GM20000 (cell line): ENCODE measurements around the gene LARP6.
"Not testable (repeated sequence)": the region's sequence is repeated elsewhere in the genome, so short reads cannot be mapped to it uniquely, and the experiment has no call there.

Experiments
- DNase-seq: peaks from one replicate; pipeline ENCODE4 v3.0.0; 2012; ENCODE audit warnings: low spot score
- TF ChIP-seq, protein P1 (sequence below): IDR thresholded peaks from 2 replicates; pipeline ENCODE4 v1.5.1; 2012; ENCODE audit warnings: mild to moderate bottlenecking, control low read depth; ENCODE audit errors: extremely low read depth, missing control alignments

The LARP6 gene

GRCh38 chr15:70826634-70827033 is 27.3 kb downstream of the LARP6 start:
- DNase-seq, result no peak
- TF ChIP-seq, protein P1, sequence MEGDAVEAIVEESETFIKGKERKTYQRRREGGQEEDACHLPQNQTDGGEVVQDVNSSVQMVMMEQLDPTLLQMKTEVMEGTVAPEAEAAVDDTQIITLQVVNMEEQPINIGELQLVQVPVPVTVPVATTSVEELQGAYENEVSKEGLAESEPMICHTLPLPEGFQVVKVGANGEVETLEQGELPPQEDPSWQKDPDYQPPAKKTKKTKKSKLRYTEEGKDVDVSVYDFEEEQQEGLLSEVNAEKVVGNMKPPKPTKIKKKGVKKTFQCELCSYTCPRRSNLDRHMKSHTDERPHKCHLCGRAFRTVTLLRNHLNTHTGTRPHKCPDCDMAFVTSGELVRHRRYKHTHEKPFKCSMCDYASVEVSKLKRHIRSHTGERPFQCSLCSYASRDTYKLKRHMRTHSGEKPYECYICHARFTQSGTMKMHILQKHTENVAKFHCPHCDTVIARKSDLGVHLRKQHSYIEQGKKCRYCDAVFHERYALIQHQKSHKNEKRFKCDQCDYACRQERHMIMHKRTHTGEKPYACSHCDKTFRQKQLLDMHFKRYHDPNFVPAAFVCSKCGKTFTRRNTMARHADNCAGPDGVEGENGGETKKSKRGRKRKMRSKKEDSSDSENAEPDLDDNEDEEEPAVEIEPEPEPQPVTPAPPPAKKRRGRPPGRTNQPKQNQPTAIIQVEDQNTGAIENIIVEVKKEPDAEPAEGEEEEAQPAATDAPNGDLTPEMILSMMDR, result no peak

DNA sequence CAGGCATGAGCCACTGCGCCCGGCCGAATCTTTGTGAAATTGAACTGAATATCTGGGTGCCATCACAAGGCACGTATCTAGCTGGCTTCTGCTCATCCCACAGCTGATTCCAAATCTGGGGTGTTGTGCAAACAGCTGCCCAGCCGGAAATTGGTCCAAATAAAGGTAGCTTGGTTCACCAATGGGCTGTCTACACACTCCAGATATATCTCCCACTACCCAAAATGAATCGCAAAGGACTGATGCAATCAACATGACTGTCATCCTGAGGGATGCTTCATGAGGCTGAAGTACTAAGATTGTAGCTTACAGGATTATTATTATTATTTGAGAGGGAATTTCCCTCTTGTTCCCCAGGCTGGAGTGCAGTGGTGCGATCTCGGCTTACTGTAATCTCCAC is 28.1 kb downstream of the LARP6 start:
- no peak for DNase-seq
- TF ChIP-seq, protein P1, result no peak

DNA sequence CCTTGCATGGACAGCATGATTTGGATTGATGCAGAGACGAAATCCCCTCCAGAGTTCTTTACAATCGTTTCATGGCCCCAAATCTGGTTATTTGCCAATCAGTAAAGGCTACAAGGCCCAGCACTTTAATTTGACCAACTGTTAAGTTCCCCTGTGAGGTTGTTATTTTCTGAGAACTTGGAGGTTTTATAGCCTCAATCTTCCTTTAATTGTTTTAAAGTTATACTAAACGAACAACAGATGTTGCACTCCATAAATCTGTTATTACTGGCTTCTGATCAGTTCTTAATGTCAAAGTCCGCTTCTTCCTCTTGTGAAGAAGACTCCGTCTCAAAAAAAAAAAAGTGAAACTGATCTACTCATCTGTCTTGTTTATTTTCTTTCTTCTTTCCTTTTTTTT is 30.8 kb downstream of the LARP6 start:
- no peak for DNase-seq
- TF ChIP-seq, protein P1, result no peak

- no peak for DNase-seq
Measured at GRCh38 chr15:70820214-70820613, 33.7 kb downstream of the LARP6 start.

GRCh38 chr15:70818580-70818979 is 35.4 kb downstream of the LARP6 start:
- TF ChIP-seq, protein P1, result no peak
- no peak for DNase-seq

More at GRCh38 chr15:70820214-70820613, 33.7 kb downstream of the LARP6 start:
- TF ChIP-seq, protein P1, result no peak

- TF ChIP-seq, protein P1, result no peak
- DNase-seq, result no peak
Measured at GRCh38 chr15:70817266-70817665, 36.7 kb downstream of the LARP6 start.

DNA sequence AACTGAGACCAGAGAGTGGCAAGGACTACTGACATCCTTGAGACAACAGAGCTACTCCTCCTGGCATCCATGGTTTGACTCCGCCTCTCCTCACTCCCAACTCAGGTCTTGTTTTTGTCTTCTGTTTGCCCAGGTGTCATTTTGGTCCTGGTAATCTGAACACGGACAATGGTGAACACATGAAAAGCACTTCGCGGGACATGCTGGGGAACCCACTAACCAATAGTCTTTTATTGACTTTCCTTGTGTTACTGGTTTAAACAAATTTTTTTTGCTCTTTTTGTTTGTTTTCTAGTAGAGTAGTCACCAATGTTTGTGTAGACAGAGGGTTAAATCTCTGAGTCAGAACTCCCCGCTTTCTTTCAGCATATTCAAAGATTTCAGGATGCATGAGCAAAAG is 38.4 kb downstream of the LARP6 start:
- no peak for DNase-seq

DNA sequence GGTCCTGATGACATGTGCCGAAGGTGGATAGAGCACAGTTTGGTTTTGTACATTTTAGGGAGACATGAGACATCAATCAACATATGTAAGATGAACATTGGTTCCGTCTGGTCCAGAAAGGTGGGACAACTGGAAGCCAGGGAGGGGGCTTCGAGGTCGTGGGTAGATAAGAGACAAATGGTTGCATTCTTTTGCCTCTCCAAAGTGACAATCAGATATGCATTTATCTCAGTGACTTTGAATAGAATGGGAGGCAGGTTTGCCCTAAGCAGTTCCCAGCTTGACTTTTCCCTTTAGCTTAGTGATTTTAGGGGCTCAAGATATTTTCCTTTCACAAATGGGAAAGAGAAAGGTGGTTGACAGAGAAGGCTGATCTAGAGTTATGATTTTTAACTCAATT is 38.9 kb downstream of the LARP6 start:
- not testable (repeated sequence) for DNase-seq

More for the DNA sequence above, 38.4 kb downstream of the LARP6 start:
- TF ChIP-seq, protein P1, result no peak
